Measurements from ENCODE around the gene GAL.

GAL gene

DNA sequence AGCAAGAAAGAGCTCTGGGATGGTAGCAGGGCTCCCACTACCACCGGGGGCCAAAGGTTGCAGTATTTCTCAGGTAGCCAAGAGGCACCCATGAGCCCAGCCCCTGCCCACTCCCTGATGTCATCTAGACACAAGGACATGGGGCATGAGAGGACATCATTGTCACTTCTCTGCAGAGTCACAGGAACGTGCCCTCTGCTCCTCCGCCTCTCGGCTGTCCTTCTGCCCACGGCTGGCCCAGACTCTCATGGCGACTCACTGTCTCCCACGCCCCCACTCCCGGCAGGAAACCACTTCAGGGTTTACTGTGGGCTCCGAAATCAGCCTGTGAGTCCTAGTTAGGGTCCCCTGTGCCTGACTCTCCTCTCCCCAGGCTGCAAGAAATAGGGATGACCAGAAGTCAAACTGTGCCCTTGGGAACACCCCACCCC, 1.8 kb upstream of the GAL start:
- Histone ChIP-seq H3K9me3 (ENCODE audit: insufficient read depth, low read depth, low read length) (no peaks in the 10 kb centered on the region), H4K20me1 (ENCODE audit: insufficient read depth, low read length, poor library complexity, severe bottlenecking) (no peaks in the 10 kb centered on the region), H3K9me2 (replicated peaks; ENCODE audit: low read depth, low read length) (no peaks in the 10 kb centered on the region), H3K4me3 (ENCODE audit: low read length, poor library complexity, severe bottlenecking) (no peak overlapping the region), H3K4me1 (ENCODE audit: insufficient read depth, low read length, poor library complexity, severe bottlenecking) (peaks cover 3% of the 10 kb centered on the region), H2AFZ (ENCODE audit: low read length) (no peak overlapping the region), H3K9ac (ENCODE audit: low read depth, low read length, poor library complexity, severe bottlenecking) (no peak overlapping the region), H3K79me2 (ENCODE audit: insufficient read depth, low read length) (no peaks in the 10 kb centered on the region), H3K27me3 (ENCODE audit: insufficient read depth, low read length, poor library complexity, severe bottlenecking) (no peaks in the 10 kb centered on the region), H3K4me2 (ENCODE audit: low read depth, low read length, poor library complexity, severe bottlenecking) (no peak overlapping the region), H3K36me3 (ENCODE audit: insufficient read depth, low read length) (no peaks in the 10 kb centered on the region), H3F3A (ENCODE audit: low read depth) (no peaks in the 10 kb centered on the region)
- TF ChIP-seq EZH2phosphoT487 (IDR thresholded peaks at IDR 0.05; ENCODE audit: borderline replicate concordance) = no peak
- TF ChIP-seq, protein P1, sequence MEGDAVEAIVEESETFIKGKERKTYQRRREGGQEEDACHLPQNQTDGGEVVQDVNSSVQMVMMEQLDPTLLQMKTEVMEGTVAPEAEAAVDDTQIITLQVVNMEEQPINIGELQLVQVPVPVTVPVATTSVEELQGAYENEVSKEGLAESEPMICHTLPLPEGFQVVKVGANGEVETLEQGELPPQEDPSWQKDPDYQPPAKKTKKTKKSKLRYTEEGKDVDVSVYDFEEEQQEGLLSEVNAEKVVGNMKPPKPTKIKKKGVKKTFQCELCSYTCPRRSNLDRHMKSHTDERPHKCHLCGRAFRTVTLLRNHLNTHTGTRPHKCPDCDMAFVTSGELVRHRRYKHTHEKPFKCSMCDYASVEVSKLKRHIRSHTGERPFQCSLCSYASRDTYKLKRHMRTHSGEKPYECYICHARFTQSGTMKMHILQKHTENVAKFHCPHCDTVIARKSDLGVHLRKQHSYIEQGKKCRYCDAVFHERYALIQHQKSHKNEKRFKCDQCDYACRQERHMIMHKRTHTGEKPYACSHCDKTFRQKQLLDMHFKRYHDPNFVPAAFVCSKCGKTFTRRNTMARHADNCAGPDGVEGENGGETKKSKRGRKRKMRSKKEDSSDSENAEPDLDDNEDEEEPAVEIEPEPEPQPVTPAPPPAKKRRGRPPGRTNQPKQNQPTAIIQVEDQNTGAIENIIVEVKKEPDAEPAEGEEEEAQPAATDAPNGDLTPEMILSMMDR (conservative IDR thresholded peaks at IDR 0.05; ENCODE audit: low read length) = no peak

DNA sequence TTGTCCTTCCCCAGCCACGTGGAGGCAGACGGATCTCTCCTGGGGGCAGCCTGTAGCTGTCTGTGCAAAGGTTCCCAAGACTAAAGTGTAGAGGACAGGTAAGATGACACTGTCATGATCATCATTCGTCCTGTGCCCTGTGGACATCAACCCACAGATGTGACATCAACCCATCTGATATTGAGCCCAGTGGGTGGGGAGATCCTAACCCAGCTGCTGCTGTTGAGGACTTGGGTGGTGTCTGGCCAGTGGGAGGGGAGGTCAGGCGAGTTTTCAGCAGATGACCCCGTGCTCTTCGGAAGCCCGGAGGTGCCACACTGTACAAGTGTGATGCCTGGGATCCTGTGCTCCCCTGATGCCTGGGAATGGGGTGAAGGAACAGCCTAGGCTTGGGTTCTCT, 1.2 kb upstream of the GAL start:
- Histone ChIP-seq H3K27me3 (ENCODE audit: insufficient read depth, low read length, poor library complexity, severe bottlenecking) (no peaks in the 10 kb centered on the region), H3K4me1 (ENCODE audit: insufficient read depth, low read length, poor library complexity, severe bottlenecking) (peaks cover 3% of the 10 kb centered on the region), H3K36me3 (ENCODE audit: insufficient read depth, low read length) (no peaks in the 10 kb centered on the region), H3K9me3 (ENCODE audit: insufficient read depth, low read depth, low read length) (no peaks in the 10 kb centered on the region), H3F3A (ENCODE audit: low read depth) (no peaks in the 10 kb centered on the region), H4K20me1 (ENCODE audit: insufficient read depth, low read length, poor library complexity, severe bottlenecking) (no peaks in the 10 kb centered on the region), H3K9ac (ENCODE audit: low read depth, low read length, poor library complexity, severe bottlenecking) (no peak overlapping the region), H3K9me2 (replicated peaks; ENCODE audit: low read depth, low read length) (no peaks in the 10 kb centered on the region), H3K4me2 (ENCODE audit: low read depth, low read length, poor library complexity, severe bottlenecking) (no peak overlapping the region), H2AFZ (ENCODE audit: low read length) (no peak overlapping the region), H3K4me3 (ENCODE audit: low read length, poor library complexity, severe bottlenecking) (no peak overlapping the region), H3K79me2 (ENCODE audit: insufficient read depth, low read length) (no peaks in the 10 kb centered on the region)
- no peak for TF ChIP-seq EZH2phosphoT487 (IDR thresholded peaks at IDR 0.05; ENCODE audit: borderline replicate concordance)
- TF ChIP-seq, protein P1 (conservative IDR thresholded peaks at IDR 0.05; ENCODE audit: low read length) = no peak

- Histone ChIP-seq H3K27me3 (ENCODE audit: insufficient read depth, low read length, poor library complexity, severe bottlenecking) (no peaks in the 10 kb centered on the region), H2AFZ (ENCODE audit: low read length) (no peak overlapping the region), H3K36me3 (ENCODE audit: insufficient read depth, low read length) (no peaks in the 10 kb centered on the region), H3K9ac (ENCODE audit: low read depth, low read length, poor library complexity, severe bottlenecking) (no peak overlapping the region), H3K9me2 (replicated peaks; ENCODE audit: low read depth, low read length) (no peaks in the 10 kb centered on the region), H4K20me1 (ENCODE audit: insufficient read depth, low read length, poor library complexity, severe bottlenecking) (no peaks in the 10 kb centered on the region), H3K79me2 (ENCODE audit: insufficient read depth, low read length) (no peaks in the 10 kb centered on the region), H3F3A (ENCODE audit: low read depth) (no peaks in the 10 kb centered on the region), H3K9me3 (ENCODE audit: insufficient read depth, low read depth, low read length) (no peaks in the 10 kb centered on the region), H3K4me1 (ENCODE audit: insufficient read depth, low read length, poor library complexity, severe bottlenecking) (peaks cover 3% of the 10 kb centered on the region), H3K4me3 (ENCODE audit: low read length, poor library complexity, severe bottlenecking) (no peak overlapping the region), H3K4me2 (ENCODE audit: low read depth, low read length, poor library complexity, severe bottlenecking) (no peak overlapping the region)
- TF ChIP-seq, protein P1 (conservative IDR thresholded peaks at IDR 0.05; ENCODE audit: low read length) = no peak
- TF ChIP-seq EZH2phosphoT487 (IDR thresholded peaks at IDR 0.05; ENCODE audit: borderline replicate concordance) = no peak
Measured at GRCh38 chr11:68683536-68684384, 584 bp upstream of the GAL start.
